Activated CD4-positive, alpha-beta T cell treated with anti-CD3 and anti-CD28 coated beads, Interleukin-10, Interleukin-2, amounts not matched to agents 100 ng/mL and 50 ng/mL, durations not matched to agents 16 hours and 8 hours (primary cell): ENCODE data around the gene ODAD3.
A peak's percentile ranks its signal among the peaks of the same experiment; 100 is the strongest.
"Not testable (repeated sequence)": the region's sequence is repeated elsewhere in the genome, so short reads cannot be mapped to it uniquely, and the experiment has no call there.

Experiments
- DNase-seq: peaks from one replicate; pipeline ENCODE4 v3.0.0-alpha.2; 2020

Gene ODAD3

DNA sequence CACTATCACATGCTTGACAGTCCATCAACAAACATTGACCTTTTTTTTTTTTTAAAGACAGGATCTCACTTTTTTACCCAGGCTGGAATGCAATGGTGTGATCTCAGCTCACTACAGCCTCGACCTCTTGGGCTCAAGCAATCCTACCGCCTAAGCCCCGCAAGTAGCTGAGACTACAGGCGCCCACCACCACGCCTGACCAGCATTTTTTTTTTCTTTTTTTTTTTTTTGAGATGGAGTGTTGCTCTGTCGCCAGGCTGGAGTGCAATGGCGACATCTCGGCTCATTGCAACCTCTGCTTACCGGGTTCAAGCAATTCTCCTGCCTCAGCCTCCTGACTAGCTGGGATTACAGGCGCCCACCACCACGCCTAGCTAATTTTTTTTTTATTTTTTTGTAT, 24.0 kb upstream of the ODAD3 start:
- not testable (repeated sequence) for DNase-seq

DNA sequence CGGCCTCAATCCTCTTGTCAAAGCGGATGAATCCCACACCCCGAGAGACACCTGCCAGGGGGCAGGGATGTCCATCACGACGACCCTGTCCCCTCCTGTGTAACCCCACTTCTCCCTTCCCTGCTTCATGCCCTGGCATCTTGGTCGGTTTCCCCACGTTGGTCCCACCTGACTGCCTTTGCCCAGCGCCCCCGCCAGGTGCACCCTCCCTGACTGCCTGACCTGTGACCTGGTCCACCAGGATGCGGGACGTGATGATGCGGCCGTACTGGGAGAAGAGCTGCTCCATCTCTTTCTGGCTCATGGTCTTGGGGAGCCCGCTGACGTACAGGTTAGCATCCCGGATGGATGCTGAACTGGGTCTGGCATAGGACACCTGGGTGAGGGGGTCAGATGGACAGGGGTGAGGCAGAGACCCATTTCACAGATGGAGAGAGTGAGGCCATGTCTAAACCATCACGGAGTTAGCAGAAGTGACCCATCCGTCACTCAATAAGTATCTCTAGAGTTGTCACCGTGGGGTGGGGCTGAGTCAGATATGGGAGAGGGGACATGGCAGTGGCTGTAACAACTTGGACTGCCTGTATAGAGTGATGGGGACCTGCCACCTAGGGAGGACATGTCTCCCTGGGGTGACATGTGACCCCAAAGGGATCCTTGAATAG, 23.4 kb upstream of the ODAD3 start:
- no peak for DNase-seq

DNA sequence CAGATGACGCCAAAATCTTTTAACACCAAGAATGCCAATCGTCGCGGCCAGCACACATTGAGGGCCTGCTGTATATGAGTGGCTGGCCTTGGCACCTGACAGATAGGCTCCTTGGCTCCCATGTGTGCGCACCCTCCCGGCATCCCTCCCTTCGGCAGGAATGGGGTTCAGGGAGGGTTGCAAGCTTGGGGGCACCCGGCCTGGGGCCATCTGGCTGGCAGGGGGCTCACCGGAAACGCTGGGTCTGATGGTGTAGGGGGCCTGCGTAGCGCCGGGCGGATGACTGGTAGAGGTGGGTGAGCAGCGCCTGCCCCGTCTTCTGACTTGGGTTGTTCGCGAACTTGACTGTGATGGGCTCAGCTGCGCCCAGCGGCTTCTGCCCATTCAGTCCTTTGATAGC, 22.9 kb upstream of the ODAD3 start:
- DNase-seq, result no peak

DNA sequence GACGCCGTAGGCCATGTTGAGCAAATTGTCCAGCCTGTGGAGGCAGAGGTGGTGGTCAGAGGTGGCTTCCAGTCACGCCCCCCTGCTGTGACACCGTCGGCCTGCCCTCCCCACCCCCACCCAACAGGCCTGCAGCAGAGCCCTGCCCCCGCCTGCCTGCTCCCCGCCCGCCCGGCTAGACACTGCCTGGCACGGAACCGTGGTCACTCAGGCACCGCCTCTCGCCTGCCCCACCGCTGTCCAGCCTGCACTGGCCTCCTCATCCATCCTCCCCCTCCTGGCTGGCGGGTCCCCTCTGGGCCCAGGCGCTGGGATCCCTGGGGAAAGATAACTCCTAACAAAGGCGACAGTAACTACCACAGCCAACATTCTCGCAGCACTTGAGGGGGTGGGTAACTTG, 22.2 kb upstream of the ODAD3 start:
- DNase-seq, result no peak

DNA sequence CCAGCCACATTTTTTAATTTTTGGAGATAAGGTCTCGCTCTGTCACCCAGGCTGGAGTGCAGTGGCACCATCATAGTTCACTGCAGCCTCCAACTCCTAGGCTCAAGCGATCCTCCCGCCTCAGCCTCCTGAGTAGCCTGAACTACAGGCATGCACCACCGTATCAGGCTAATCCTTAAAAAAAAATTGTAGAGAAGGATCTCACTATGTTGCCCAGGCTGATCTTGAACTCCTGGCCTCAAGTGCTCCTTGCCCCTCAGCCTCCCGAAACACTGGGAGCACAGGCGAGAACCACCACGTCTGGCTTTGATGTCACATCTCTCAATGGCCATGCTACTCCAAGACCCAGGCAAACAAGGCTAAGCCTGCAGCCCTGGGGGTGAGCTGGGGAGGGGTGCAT, 21.7 kb upstream of the ODAD3 start:
- no peak for DNase-seq

DNA sequence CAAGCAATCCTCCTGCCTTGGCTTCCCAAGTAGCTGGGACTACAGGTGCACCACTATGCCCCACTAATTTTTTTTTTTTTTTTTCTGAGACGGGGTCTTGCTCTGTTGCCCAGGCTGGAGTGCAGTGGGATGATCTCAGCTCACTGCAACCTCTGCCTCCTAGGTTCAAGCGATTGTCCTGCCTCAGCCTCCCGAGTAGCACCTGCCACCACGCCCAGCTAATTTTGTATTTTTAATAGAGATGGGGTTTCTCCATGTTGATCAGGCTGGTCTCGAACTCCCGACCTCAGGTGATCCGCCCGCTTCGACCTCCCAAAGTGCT, 20.3 kb upstream of the ODAD3 start:
- not testable (repeated sequence) for DNase-seq

DNA sequence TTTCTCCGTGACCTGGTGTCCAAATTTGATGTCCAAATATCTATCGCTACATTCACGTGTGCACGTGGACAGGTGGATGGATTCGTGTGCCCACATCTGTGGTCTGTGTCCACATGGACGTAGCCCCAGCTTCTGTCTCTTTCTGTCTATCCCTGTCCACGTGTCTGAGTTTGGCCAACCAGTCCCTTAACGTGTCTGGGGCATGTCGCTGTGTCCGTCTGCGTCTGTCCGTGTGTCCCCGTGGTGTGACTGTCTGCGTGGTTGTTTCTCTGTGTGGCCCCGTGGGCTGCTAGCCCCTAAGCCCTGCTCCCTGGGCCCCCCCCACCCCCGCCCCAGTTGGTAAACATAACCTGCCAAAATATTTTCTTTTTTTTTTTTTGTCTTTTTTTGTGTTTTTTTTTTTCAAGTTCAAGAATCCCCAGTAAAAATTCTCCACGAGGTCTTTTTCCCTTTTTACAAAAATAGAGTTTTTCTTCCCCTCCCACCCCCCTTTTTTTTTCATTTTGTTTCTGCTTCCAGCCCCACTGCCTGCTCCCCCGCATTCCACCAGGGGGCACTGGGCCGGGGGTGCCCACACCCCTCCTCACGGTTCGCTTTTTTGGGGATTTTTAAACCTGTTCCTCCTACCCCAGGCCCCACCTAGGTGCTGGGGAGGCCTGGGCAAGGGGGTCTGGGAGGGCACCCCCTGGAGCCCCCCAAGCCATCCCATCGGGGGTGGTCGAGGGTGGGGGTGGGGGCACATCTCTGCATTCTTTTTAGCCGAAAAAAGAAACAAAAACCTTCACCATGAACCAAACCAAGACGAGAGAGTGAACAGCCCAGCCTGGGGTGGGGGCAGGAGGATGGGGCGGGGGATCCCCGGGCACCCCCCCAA, 18.8 kb upstream of the ODAD3 start:
- peak; percentile 18 for DNase-seq

DNA sequence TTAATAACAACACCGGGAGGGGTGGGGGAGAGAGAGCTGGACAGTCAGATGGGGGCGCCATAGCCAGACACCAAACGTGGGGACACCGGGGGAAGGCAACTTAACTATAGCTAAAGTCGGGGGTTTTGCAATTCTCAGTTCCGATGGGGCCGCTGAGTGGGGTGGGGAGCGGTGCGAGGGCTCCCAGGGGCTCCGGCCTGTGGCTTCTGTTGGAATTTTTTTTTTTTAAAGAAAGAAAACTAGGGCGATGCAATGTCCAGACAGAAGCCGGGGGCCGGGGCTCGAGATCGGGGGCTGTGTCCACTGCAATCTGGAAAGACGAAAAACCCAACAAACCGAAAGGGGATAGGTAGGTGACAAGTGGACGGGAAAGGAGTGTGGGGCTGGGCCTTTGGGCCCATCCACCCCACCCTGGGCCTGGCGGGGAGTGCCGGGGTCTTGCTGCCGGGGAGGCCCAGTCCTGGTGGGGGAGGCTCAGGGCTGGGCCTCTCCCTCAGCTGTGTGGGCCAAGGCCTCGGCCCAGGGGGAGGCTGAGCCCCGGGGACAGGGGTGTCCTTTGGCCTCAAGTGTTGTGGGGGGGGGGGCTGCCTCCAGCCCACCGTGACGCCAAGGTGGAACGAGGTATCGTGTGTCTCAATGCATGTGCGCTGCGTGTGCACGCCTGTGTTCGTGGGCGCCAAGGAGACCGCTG, 17.8 kb upstream of the ODAD3 start:
- no peak for DNase-seq

DNA sequence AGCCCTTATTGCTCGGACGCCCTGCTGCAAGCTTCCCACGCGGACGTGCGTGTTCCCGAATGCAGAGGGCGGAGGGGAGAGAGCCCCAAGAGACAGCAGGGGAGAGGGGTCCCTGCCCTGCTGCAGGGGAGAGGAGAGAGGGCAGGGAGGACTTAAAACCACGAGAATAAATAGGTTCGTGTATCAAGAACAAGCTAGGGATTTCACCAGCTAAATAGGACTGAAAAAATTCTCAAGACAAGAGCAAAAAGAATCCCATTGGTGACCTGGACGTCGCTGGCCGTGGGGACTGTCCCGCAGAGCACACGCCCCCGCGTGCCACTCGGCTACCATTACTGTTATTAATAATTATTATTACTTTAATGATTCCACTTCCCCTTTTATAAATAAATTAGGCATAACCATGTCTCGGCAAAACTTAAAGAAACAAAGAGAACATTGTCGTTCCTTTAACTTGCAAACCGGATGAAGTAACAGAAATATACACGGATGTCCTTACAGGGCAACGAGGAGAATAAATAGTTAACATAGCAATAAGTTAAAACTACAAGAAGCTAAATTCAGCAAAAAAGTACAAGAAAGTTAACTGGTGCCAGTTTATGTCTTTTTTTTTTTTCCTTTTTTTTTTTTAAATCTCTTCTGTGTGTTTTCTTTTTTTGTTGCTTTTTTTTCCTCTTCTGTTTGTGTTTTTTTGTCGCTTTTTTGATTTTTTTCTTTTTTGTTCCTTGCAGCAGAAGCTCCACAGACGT, 17.1 kb upstream of the ODAD3 start:
- DNase-seq, result no peak

DNA sequence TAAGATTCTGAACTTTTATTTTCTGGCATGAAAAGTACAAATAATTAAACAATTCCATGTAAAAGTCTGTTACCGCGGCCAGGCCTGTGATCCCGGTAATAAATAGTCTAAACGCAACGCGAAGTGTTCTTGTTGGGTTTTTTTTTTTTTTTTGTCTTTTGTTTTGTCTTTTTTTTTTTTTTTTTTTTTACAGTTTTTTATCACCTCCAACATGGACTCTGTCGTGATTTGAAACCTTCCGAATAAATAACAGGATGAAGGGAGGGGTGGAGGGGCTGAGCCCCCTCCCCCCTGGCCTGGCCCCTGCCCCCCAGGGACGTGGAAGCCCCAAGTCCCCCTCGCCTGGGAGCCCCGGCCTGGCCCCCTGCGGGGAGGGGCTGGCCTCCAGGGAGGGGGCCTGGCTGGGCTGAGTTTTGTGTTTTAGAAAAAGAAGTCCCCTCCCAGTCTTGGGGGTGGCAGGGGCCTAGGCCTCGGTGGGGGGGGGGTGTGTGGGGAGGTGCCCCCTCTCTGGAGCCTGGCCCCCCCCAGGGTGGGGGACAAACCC, 16.5 kb upstream of the ODAD3 start:
- no peak for DNase-seq

DNA sequence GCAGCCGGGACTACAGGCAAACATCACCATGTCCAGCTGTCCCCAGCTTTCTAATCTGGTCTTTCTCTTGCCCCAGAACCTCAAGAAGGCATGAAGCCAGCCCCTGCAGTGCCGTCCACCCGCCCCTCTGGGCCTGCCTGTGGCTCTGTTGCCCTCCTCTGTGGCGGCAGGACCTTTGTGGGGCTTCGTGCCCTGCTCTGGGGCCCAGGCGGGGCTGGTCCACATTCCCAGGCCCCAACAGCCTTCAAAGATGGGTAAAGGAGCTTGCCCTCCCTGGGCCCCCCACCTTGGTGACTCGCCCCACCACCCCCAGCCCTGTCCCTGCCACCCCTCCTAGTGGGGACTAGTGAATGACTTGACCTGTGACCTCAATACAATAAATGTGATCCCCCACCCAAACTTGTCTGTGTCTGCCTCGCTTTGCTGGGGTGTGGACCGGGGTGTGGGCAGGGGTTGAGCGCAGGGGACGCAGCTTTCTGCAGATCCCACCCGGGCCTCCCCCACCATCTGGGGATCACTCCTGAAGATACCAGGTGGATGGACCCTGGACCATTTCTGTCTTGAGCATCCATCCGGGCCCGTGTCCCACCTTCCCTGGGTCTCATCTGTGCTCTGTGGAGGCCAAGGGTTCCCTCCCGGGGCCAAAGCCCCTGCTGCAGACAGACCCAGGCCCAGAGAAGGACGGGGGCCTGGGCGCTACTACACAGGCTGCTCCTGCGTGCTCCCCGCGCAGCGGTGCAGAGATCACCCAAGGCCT, 15.8 kb upstream of the ODAD3 start:
- DNase-seq, result no peak

DNA sequence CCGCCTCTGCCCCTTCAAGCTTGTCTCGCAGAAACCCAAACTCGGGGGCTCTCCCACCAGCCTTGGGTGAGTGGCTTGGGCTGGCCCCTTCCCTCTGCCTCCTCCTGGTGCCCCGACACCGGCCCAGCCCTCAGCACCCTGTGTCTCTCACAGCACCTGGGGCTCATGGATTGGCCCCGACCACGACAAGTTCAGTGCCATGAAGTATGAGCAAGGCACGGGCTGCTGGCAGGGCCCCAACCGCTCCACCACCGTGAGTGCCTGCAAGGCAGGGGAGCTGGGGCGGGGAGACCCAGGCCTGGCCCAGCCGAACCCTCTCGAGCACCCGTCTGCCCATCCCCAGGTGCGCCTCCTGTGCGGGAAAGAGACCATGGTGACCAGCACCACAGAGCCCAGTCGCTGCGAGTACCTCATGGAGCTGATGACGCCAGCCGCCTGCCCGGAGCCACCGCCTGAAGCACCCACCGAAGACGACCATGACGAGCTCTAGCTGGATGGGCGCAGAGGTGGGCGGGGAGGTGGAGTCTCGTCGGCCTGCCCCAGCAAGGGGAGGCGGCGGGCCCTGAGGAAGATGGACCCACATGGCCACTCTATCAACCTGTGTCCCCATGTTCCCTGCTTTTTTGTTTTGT, 14.1 kb upstream of the ODAD3 start:
- no peak for DNase-seq

DNA sequence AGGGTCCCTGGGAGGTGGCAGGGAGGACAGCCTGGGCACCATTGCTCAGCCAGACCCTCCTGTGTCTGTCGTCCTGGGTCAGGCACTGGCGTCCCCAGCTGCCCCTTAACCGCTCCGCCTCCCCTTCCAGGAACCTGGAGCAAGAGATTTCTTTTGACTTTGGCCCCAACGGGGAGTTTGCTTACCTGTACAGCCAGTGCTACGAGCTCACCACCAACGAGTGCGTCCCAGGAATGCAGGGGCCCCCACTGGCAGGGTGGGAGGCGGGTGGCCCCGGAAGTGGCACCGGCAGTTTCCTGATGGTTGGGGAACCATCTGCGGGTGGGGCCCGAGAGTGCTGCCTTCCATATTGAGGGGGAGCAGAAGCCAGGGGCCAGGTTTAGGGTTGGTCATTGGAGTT, 13.5 kb upstream of the ODAD3 start:
- no peak for DNase-seq

DNA sequence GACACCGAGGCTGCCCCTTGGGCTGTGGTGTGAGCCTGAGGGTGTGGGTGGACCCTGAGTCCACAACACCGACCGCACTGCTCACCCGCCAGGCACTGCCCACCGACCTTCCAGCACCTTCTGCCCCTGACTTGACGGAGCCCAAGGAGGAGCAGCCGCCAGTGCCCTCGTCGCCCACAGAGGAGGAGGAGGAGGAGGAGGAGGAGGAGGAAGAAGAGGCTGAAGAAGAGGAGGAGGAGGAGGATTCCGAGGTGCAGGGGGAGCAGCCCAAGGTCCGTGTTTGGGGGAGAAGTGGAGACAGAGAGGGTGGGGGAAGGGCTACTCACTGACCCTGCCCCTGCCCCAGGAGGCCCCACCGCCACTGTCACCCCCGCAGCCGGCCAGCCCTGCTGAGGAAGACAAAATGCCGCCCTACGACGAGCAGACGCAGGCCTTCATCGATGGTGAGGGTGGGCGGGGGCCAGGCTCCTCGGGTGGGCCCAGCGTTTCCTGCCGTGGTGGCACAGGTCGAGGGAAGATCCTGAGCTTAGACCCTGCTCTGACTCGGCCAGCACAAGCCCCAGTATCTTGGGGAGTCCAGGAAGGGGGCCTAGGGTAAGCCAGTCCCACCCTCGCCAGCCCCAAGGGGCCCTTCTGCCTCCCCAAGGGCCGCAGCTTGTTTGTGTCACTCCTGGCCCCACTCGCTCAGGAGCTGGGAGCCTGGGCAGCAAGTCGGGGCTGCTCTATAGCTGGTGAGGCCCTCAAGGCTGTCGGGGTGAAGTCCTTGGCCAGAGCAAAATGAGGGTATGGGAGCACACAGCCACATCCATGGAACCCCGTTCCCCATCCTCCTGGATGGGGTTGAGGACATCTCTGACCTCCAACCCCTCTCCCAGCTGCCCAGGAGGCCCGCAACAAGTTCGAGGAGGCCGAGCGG, 12.7 kb upstream of the ODAD3 start:
- DNase-seq, result no peak

DNA sequence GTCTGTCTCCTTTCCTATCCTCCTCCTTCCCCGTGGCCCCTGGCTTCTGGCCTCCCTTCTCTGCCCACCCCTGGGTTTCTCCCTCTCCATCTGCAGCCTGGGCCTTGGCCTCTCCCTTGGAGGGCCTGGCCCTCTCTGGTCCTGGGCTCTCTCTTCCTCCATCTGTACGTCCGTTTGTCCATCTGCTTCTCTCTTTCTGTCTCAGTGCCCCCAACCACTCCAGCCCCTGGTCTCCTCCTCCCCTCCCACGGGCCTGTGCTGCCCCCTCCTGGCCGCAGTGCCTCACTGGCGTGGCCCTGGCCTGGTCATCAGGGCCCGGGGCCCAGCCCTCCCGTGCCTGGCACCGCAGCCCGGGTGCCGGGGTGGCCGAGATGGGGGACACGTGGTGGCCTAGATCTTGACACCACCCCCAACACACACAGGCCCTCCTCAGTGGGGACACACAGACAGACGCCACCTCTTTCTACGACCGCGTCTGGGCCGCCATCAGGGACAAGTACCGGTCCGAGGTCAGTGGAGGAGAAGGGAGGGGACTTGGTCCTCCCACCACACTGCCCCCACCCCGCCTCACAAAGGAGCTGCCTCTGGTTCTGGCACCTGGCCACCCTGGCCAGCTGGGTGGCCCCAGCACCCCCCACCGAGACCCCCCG, 11.9 kb upstream of the ODAD3 start:
- DNase-seq, result peak; percentile 44

DNA sequence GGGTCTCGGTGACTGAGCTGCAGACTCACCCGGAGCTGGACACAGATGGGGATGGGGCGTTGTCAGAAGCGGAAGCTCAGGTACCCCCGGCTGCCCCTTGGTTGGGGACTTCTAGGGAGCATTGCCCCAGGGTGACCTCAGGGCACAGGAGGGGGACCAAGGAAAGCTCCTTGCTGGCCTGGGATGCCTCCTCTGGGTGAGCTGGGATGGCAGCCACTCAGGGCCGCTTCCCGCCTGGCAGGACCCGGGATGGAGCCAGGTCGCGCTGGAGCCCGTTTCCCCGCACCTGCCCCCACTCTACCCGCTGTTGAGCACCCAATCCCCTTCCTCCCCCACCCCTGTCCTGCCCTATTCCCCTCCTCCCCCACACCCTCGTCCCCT, 11.3 kb upstream of the ODAD3 start:
- no peak for DNase-seq

DNA sequence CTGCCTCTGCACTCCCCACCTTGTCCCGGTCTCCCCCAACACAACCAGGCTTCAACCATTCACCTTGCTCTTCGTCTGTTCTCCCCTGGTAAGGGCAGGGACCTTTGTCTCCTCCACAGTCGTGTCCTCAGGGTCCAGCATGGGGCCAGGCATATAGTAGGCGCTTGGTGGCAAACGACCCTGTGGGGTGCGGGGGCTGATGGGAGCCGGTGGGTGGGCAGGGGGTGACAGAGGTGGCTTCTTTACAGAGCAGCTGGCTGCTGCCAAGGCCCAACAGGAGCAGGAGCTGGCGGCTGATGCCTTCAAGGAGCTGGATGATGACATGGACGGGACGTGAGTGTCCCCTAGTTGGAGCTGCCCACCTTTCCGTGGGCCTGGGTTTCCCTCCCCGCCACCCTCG, 10.2 kb upstream of the ODAD3 start:
- no peak for DNase-seq

DNA sequence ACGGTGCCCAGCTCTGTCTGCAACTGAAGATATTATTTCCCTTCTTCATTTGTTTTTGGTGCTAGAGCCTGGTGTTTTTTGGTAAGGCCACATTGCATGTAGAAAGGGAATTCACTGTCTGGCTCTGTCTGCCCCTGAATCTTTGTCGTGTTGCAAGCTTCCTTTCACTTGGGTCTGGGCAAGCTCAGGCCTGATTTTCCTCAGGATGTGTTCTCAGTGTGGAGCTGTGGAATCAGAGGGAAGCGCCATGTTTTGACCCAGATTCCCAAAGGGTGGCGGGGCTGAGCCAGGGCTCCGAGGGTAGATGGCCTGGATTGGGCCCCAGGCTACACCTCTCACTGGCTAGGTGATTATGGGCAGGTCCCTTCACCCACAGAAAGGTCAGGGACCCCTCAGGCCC, 9.1 kb upstream of the ODAD3 start:
- DNase-seq, result no peak

DNA sequence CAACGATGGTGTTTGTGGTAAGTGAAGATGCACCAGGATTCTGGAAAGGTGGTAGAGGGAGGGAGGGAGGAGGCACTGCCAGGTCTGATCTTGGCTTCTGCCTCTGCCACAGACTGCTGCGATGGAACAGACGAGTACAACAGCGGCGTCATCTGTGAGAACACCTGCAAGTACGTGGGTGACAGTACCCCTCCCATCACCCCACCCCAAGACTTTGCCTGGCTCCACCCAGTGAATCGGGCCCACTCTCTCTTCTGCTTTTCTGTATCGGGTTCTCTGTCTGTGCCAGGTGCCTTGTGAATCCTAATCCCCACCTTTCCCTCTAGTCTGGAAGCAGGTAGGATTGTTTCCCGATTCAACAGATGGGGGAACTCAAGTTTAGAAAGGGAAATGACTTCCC, 3.0 kb upstream of the ODAD3 start:
- no peak for DNase-seq

DNA sequence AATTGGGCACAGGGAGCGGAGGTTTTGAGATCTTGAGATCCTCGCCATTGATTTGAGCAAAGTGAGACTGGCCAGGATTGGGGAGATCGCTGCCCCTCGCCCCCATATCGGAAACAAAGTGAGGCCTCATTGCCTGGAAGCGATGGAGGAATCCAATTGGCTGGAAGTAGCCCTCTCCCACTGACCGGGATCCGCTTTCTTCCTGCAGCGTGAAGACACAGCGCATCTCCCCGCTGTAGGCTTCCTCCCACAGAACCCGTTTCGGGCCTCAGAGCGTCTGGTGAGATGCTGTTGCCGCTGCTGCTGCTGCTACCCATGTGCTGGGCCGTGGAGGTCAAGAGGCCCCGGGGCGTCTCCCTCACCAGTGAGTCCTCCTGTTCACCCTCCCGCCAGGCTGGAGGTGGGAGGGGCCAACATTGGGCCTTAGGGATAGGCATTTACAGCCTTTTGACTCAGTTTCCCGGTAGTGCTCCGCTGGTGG, 952 bp upstream of the ODAD3 start:
- peak; percentile 38 for DNase-seq
